22Rv1 (cell line): ENCODE data around the gene APEH.

ENCODE experiments used
- ZFX ChIP-seq: fragments of 450-650 bp; IDR thresholded peaks from 2 replicates; pipeline ENCODE4 v1.6.1; 2017; ENCODE audit warnings: antibody characterized with exemption, borderline replicate concordance
- TF ChIP-seq, protein P1 (sequence below): fragments of 450-650 bp; IDR thresholded peaks from 2 replicates; pipeline ENCODE4 v1.5.1; 2017; ENCODE audit warnings: mild to moderate bottlenecking

GRCh38 chr3:49718858-49719213 lies 44.7 kb downstream of the APEH start:
- TF ChIP-seq, protein P1, sequence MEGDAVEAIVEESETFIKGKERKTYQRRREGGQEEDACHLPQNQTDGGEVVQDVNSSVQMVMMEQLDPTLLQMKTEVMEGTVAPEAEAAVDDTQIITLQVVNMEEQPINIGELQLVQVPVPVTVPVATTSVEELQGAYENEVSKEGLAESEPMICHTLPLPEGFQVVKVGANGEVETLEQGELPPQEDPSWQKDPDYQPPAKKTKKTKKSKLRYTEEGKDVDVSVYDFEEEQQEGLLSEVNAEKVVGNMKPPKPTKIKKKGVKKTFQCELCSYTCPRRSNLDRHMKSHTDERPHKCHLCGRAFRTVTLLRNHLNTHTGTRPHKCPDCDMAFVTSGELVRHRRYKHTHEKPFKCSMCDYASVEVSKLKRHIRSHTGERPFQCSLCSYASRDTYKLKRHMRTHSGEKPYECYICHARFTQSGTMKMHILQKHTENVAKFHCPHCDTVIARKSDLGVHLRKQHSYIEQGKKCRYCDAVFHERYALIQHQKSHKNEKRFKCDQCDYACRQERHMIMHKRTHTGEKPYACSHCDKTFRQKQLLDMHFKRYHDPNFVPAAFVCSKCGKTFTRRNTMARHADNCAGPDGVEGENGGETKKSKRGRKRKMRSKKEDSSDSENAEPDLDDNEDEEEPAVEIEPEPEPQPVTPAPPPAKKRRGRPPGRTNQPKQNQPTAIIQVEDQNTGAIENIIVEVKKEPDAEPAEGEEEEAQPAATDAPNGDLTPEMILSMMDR = no peak
- TF ChIP-seq ZFX = no peak
